A673 (cell line): ENCODE data around the gene SCAI.
"Not testable (repeated sequence)": the region's sequence is repeated elsewhere in the genome, so short reads cannot be mapped to it uniquely, and the experiment has no call there.

Source experiments
- CTCF ChIP-seq: fragments of 300-800, 200-600 bp; sonication (generic); conservative IDR thresholded peaks from 2 replicates; pipeline ENCODE4 v1.5.1; 2017; ENCODE audit warnings: low read depth, mild to moderate bottlenecking, antibody characterized with exemption, low read length, moderate library complexity, mixed read lengths
- EZH2 ChIP-seq: fragments of 200-600 bp; sonication (generic); IDR thresholded peaks from 2 replicates; pipeline ENCODE4 v1.6.1; 2017; ENCODE audit warnings: borderline replicate concordance, low read depth, mild to moderate bottlenecking, mixed read lengths, antibody characterized with exemption, low read length; ENCODE audit not compliant: poor library complexity, severe bottlenecking

GRCh38 chr9:124959671-124960408 is 183.5 kb downstream of the SCAI start:
- TF ChIP-seq CTCF, EZH2: not testable (repeated sequence)
